Liver (tissue), 3 donors: ENCODE data around the gene EXOSC5.

ENCODE experiments used
- CTCF ChIP-seq: fragments of 150-350 bp; IDR thresholded peaks from 2 replicates; pipeline ENCODE4 v1.5.1; 2017; ENCODE audit warnings: improper control_type of control experiment, low read depth, low read length; ENCODE audit not compliant: missing input control
- EGR1 ChIP-seq, 2 donors: IDR thresholded peaks; 2 replicates each; pipeline ENCODE4 v1.6.1; 2016 to 2018; ENCODE audit warnings: antibody characterized with exemption in 2 of 2, low read depth in 2 of 2
- GABPA ChIP-seq, 2 donors: IDR thresholded peaks in 1 of 2; conservative IDR thresholded peaks in 1 of 2; 2 replicates each; pipeline ENCODE4 v1.6.1; 2016; ENCODE audit warnings: antibody characterized with exemption in 2 of 2, mild to moderate bottlenecking in 1 of 2, moderate library complexity in 1 of 2
- MAX ChIP-seq: IDR thresholded peaks from 2 replicates; pipeline ENCODE4 v1.6.1; 2016; ENCODE audit warnings: antibody characterized with exemption
- RAD21 ChIP-seq, 2 donors: IDR thresholded peaks; 2 replicates each; pipeline ENCODE4 v1.6.1; 2016; ENCODE audit warnings: antibody characterized with exemption in 2 of 2, mild to moderate bottlenecking in 2 of 2
- REST ChIP-seq: IDR thresholded peaks from 2 replicates; pipeline ENCODE4 v1.6.1; 2016; ENCODE audit warnings: antibody characterized with exemption, mild to moderate bottlenecking
- SP1 ChIP-seq: IDR thresholded peaks from 2 replicates; pipeline ENCODE4 v1.6.1; 2018; ENCODE audit warnings: antibody characterized with exemption, mild to moderate bottlenecking
- TAF1 ChIP-seq: conservative IDR thresholded peaks from 2 replicates; pipeline ENCODE4 v1.6.1; 2016; ENCODE audit warnings: antibody characterized with exemption, mild to moderate bottlenecking
- YY1 ChIP-seq: IDR thresholded peaks from 2 replicates; pipeline ENCODE4 v1.6.1; 2016; ENCODE audit warnings: antibody characterized with exemption, mild to moderate bottlenecking
- ZBTB33 ChIP-seq: IDR thresholded peaks from 2 replicates; pipeline ENCODE4 v1.6.1; 2016; ENCODE audit warnings: antibody characterized with exemption
- donor health status: healthy.
- donor health status: healthy.

GRCh38 chr19:41350735-41351338 is 46.3 kb downstream of the EXOSC5 start:
- TF ChIP-seq CTCF (no peak), REST (no peak), TAF1 (no peak), GABPA (IDR thresholded peaks at IDR 0.05 in 1 of 2, conservative IDR thresholded peaks at IDR 0.05 in 1 of 2) (no peak), MAX (no peak), ZBTB33 (no peak), EGR1 (IDR thresholded peaks at IDR 0.05; ENCODE audit: low read depth in 2 of 2) (no peak), YY1 (no peak), RAD21 (IDR thresholded peaks at IDR 0.05) (no peak), SP1 (no peak)
